ENCODE results near the gene SLC16A11.

DNA sequence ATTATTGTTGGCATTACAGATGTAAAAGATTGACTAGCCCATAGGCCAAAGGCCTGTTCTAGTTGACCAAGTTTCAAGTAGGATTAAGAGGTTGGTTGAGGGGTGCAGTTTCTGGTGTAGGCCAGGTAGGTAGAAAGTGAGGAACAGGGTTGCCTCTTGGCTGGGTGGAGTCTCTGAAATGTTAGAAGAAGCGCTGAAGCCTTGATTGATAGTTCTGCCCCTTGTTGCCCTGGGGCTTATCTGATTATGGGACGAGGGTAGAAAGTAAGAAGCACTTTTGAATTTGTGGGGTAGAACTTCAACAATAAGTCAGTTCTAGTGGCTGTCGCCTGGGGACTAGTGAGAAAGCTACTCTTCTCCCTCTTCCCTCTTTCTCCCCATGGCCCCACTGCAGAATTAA, 14.8 kb downstream of the SLC16A11 start:
- TF ChIP-seq, protein P1, sequence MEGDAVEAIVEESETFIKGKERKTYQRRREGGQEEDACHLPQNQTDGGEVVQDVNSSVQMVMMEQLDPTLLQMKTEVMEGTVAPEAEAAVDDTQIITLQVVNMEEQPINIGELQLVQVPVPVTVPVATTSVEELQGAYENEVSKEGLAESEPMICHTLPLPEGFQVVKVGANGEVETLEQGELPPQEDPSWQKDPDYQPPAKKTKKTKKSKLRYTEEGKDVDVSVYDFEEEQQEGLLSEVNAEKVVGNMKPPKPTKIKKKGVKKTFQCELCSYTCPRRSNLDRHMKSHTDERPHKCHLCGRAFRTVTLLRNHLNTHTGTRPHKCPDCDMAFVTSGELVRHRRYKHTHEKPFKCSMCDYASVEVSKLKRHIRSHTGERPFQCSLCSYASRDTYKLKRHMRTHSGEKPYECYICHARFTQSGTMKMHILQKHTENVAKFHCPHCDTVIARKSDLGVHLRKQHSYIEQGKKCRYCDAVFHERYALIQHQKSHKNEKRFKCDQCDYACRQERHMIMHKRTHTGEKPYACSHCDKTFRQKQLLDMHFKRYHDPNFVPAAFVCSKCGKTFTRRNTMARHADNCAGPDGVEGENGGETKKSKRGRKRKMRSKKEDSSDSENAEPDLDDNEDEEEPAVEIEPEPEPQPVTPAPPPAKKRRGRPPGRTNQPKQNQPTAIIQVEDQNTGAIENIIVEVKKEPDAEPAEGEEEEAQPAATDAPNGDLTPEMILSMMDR (IDR thresholded peaks at IDR 0.05), result no peak
- no peak for TF ChIP-seq POLR2A (IDR thresholded peaks at IDR 0.05; ENCODE audit: low read length)
- no peak for TF ChIP-seq RAD21 (conservative IDR thresholded peaks at IDR 0.05 in 1 of 2, IDR thresholded peaks at IDR 0.05 in 1 of 2)
- TF ChIP-seq, protein P2, sequence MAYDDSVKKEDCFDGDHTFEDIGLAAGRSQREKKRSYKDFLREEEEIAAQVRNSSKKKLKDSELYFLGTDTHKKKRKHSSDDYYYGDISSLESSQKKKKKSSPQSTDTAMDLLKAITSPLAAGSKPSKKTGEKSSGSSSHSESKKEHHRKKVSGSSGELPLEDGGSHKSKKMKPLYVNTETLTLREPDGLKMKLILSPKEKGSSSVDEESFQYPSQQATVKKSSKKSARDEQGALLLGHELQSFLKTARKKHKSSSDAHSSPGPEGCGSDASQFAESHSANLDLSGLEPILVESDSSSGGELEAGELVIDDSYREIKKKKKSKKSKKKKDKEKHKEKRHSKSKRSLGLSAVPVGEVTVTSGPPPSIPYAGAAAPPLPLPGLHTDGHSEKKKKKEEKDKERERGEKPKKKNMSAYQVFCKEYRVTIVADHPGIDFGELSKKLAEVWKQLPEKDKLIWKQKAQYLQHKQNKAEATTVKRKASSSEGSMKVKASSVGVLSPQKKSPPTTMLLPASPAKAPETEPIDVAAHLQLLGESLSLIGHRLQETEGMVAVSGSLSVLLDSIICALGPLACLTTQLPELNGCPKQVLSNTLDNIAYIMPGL (CRISPR knock-in tag; IDR thresholded peaks at IDR 0.05; ENCODE audit: borderline replicate concordance), result no peak
- TF ChIP-seq, protein P3, sequence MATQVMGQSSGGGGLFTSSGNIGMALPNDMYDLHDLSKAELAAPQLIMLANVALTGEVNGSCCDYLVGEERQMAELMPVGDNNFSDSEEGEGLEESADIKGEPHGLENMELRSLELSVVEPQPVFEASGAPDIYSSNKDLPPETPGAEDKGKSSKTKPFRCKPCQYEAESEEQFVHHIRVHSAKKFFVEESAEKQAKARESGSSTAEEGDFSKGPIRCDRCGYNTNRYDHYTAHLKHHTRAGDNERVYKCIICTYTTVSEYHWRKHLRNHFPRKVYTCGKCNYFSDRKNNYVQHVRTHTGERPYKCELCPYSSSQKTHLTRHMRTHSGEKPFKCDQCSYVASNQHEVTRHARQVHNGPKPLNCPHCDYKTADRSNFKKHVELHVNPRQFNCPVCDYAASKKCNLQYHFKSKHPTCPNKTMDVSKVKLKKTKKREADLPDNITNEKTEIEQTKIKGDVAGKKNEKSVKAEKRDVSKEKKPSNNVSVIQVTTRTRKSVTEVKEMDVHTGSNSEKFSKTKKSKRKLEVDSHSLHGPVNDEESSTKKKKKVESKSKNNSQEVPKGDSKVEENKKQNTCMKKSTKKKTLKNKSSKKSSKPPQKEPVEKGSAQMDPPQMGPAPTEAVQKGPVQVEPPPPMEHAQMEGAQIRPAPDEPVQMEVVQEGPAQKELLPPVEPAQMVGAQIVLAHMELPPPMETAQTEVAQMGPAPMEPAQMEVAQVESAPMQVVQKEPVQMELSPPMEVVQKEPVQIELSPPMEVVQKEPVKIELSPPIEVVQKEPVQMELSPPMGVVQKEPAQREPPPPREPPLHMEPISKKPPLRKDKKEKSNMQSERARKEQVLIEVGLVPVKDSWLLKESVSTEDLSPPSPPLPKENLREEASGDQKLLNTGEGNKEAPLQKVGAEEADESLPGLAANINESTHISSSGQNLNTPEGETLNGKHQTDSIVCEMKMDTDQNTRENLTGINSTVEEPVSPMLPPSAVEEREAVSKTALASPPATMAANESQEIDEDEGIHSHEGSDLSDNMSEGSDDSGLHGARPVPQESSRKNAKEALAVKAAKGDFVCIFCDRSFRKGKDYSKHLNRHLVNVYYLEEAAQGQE (IDR thresholded peaks at IDR 0.05), result no peak
- TF ChIP-seq, protein P4, sequence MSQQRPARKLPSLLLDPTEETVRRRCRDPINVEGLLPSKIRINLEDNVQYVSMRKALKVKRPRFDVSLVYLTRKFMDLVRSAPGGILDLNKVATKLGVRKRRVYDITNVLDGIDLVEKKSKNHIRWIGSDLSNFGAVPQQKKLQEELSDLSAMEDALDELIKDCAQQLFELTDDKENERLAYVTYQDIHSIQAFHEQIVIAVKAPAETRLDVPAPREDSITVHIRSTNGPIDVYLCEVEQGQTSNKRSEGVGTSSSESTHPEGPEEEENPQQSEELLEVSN (IDR thresholded peaks at IDR 0.05; ENCODE audit: borderline replicate concordance, low read depth), result no peak
- TF ChIP-seq ZSCAN20 (CRISPR knock-in tag; IDR thresholded peaks at IDR 0.05), result no peak
- no peak for TF ChIP-seq ESRRA (IDR thresholded peaks at IDR 0.05; ENCODE audit: borderline replicate concordance, low read length)
